SIG-M5 (cell line): ENCODE results near the gene PMM2.
"Not testable (repeated sequence)": the region's sequence is repeated elsewhere in the genome, so short reads cannot be mapped to it uniquely, and the experiment has no call there.

ENCODE experiments used
- DNase-seq: peaks from one replicate; lab custom pipeline; 2025; lab: John Stamatoyannopoulos, UW

Gene PMM2

GRCh38 chr16:8782673-8783072 lies 15.0 kb upstream of the PMM2 start:
- DNase-seq, result no peak

GRCh38 chr16:8785408-8785807 lies 12.2 kb upstream of the PMM2 start:
- DNase-seq, result no peak

GRCh38 chr16:8786316-8786715 lies 11.3 kb upstream of the PMM2 start:
- not testable (repeated sequence) for DNase-seq

- no peak for DNase-seq
Measured at GRCh38 chr16:8788578-8789172, 9.0 kb upstream of the PMM2 start.

- DNase-seq, result no peak
Measured at GRCh38 chr16:8795091-8795490, 2.5 kb upstream of the PMM2 start.

GRCh38 chr16:8795818-8796217 lies 1.8 kb upstream of the PMM2 start:
- no peak for DNase-seq

- no peak for DNase-seq
Measured at GRCh38 chr16:8796469-8797363, 923 bp upstream of the PMM2 start.

- DNase-seq, result no peak
Measured at GRCh38 chr16:8798174-8798527, 512 bp downstream of the PMM2 start.

- DNase-seq, result no peak
Measured at GRCh38 chr16:8798535-8799157, 1.0 kb downstream of the PMM2 start.

GRCh38 chr16:8801701-8802100 lies 4.1 kb downstream of the PMM2 start:
- no peak for DNase-seq

GRCh38 chr16:8803733-8804132 lies 6.1 kb downstream of the PMM2 start:
- not testable (repeated sequence) for DNase-seq

GRCh38 chr16:8804313-8804712 lies 6.7 kb downstream of the PMM2 start:
- no peak for DNase-seq

- no peak for DNase-seq
Measured at GRCh38 chr16:8806272-8806983, 8.8 kb downstream of the PMM2 start.

GRCh38 chr16:8807189-8807588 lies 9.6 kb downstream of the PMM2 start:
- DNase-seq, result no peak

GRCh38 chr16:8808009-8808408 lies 10.4 kb downstream of the PMM2 start:
- DNase-seq, result no peak

- no peak for DNase-seq
Measured at GRCh38 chr16:8808613-8809353, 11.1 kb downstream of the PMM2 start.

GRCh38 chr16:8812162-8812843 lies 14.7 kb downstream of the PMM2 start:
- DNase-seq, result no peak

GRCh38 chr16:8814095-8814806 lies 16.6 kb downstream of the PMM2 start:
- DNase-seq, result no peak

- DNase-seq, result no peak
Measured at GRCh38 chr16:8816967-8817655, 19.5 kb downstream of the PMM2 start.
